PC-9 (cell line): ENCODE data around the gene CDC20B.

Experiments
- EZH2 ChIP-seq: fragments of 200-600 bp; sonication (generic); IDR thresholded peaks from 2 replicates; pipeline ENCODE4 v1.8.0; 2017; ENCODE audit warnings: antibody characterized with exemption, low read depth
- TF ChIP-seq, protein P1 (sequence below): fragments of 200-600 bp; sonication (generic); conservative IDR thresholded peaks from 2 replicates; pipeline ENCODE4 v1.6.1; 2017; ENCODE audit warnings: mixed run types, antibody characterized with exemption, mild to moderate bottlenecking, moderate library complexity

DNA sequence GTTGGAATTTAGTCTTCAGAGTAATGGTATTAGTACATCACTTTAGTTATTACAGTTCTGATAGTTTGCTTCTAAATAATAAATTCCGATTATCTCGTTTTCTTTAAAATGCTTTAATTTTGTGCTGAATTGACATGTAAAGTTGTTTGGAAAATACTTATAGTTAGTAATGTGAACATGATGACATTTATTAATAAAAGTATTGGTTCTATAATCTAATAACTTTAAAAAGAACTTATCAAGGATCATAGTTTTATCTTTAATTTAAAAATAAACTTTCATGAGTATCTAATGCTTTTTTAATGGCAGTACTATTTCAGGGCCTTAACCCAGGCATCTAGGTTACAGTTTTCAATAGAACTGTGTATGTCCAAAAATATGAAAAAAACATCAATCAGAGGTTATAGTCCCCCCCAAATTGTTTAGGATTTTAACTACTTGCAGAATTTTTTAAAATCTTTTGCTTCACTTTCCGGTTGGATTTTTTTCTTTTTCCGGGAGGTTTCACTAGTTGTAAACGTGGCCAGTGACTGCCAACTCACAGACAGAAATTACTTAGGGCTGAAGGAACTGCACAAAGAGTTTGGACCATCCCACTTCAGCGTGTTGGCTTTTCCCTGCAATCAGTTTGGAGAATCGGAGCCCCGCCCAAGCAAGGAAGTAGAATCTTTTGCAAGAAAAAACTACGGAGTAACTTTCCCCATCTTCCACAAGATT lies 12.3 kb downstream of the CDC20B start:
- TF ChIP-seq, protein P1, sequence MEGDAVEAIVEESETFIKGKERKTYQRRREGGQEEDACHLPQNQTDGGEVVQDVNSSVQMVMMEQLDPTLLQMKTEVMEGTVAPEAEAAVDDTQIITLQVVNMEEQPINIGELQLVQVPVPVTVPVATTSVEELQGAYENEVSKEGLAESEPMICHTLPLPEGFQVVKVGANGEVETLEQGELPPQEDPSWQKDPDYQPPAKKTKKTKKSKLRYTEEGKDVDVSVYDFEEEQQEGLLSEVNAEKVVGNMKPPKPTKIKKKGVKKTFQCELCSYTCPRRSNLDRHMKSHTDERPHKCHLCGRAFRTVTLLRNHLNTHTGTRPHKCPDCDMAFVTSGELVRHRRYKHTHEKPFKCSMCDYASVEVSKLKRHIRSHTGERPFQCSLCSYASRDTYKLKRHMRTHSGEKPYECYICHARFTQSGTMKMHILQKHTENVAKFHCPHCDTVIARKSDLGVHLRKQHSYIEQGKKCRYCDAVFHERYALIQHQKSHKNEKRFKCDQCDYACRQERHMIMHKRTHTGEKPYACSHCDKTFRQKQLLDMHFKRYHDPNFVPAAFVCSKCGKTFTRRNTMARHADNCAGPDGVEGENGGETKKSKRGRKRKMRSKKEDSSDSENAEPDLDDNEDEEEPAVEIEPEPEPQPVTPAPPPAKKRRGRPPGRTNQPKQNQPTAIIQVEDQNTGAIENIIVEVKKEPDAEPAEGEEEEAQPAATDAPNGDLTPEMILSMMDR = no peak
- no peak for TF ChIP-seq EZH2
